Measurements from ENCODE around the gene GDPD3. TPM values are rescaled to one million over a fixed set of nuclear protein-coding genes. Genes with fewer than 3 reads are reported as not detected.

GDPD3 gene
- total RNA-seq, 1 experiment from 2014 or later, result 0.48 TPM

- no peak for DNase-seq (ENCODE audit: low read depth)
Measured at GRCh38 chr16:30054959-30055553, 58.3 kb downstream of the GDPD3 start.

Other genes with a start within 250 kb of the GDPD3 start
- gene SEZ6L2, start 214.0 kb downstream of the GDPD3 start, total RNA-seq (2014; rRNA removed; shearing (Covaris generic)), result 4.9 and 6.2 TPM in 2 replicates
- gene ASPHD1, start 213.0 kb downstream of the GDPD3 start, total RNA-seq (2014; rRNA removed; shearing (Covaris generic)), result 2.6 and 4.8 TPM in 2 replicates
- 3.5 and 5.3 TPM in 2 replicates for gene KCTD13, start 187.3 kb downstream of the GDPD3 start, total RNA-seq (2014; rRNA removed; shearing (Covaris generic))
- gene TMEM219, start 151.5 kb downstream of the GDPD3 start, total RNA-seq (2014; rRNA removed; shearing (Covaris generic)), result 84.8 and 110 TPM in 2 replicates
- 15.3 and 26.5 TPM in 2 replicates for gene TAOK2, start 139.7 kb downstream of the GDPD3 start, total RNA-seq (2014; rRNA removed; shearing (Covaris generic))
- gene HIRIP3, start 117.9 kb downstream of the GDPD3 start, total RNA-seq (2014; rRNA removed; shearing (Covaris generic)), result 16.1 and 21.0 TPM in 2 replicates
- 53.7 and 81.3 TPM in 2 replicates for gene INO80E, start 117.3 kb downstream of the GDPD3 start, total RNA-seq (2014; rRNA removed; shearing (Covaris generic))
- 1.1 TPM in 1 of 2 replicates, not detected in the other for gene DOC2A, start 102.5 kb downstream of the GDPD3 start, total RNA-seq (2014; rRNA removed; shearing (Covaris generic))
- gene C16orf92, start 90.3 kb downstream of the GDPD3 start, total RNA-seq (2014; rRNA removed; shearing (Covaris generic)), result not detected in 2 replicates
- 0.12 and 0.49 TPM in 2 replicates for gene TLCD3B, start 82.3 kb downstream of the GDPD3 start, total RNA-seq (2014; rRNA removed; shearing (Covaris generic))
- 1,895 and 1,949 TPM in 2 replicates for gene ALDOA, start 47.8 kb downstream of the GDPD3 start, total RNA-seq (2014; rRNA removed; shearing (Covaris generic))
- 101 and 136 TPM in 2 replicates for gene PPP4C, start 37.5 kb downstream of the GDPD3 start, total RNA-seq (2014; rRNA removed; shearing (Covaris generic))
- 0.10 and 0.48 TPM in 2 replicates for gene TBX6, start 21.6 kb downstream of the GDPD3 start, total RNA-seq (2014; rRNA removed; shearing (Covaris generic))
- gene YPEL3, start 17.3 kb downstream of the GDPD3 start, total RNA-seq (2014; rRNA removed; shearing (Covaris generic)), result 13.2 and 14.9 TPM in 2 replicates
- gene MAPK3, start 9.7 kb upstream of the GDPD3 start, total RNA-seq (2014; rRNA removed; shearing (Covaris generic)), result 36.3 and 39.9 TPM in 2 replicates
- 3.4 and 4.4 TPM in 2 replicates for gene CORO1A, start 70.1 kb upstream of the GDPD3 start, total RNA-seq (2014; rRNA removed; shearing (Covaris generic))
- gene BOLA2B, start 80.1 kb upstream of the GDPD3 start, total RNA-seq (2014; rRNA removed; shearing (Covaris generic)), result 135 and 207 TPM in 2 replicates
- gene SLX1A, start 80.3 kb upstream of the GDPD3 start, total RNA-seq (2014; rRNA removed; shearing (Covaris generic)), result 27.3 and 33.0 TPM in 2 replicates
- gene SULT1A3, start 85.7 kb upstream of the GDPD3 start, total RNA-seq (2014; rRNA removed; shearing (Covaris generic)), result 4.2 and 6.0 TPM in 2 replicates
- gene NPIPB13, start 134.9 kb upstream of the GDPD3 start, total RNA-seq (2014; rRNA removed; shearing (Covaris generic)), result 0.12 and 0.29 TPM in 2 replicates
- gene CD2BP2, start 241.8 kb upstream of the GDPD3 start, total RNA-seq (2014; rRNA removed; shearing (Covaris generic)), result 20.7 and 22.8 TPM in 2 replicates